ENCODE measurements around the gene GREB1.

GRCh38 chr2:11657646-11658045, 123.8 kb downstream of the GREB1 start:
- TF ChIP-seq CTCF (IDR thresholded peaks at IDR 0.05), result no peak
- TF ChIP-seq POLR2A (IDR thresholded peaks at IDR 0.05), result no peak
